H1 (cell line): ENCODE data around the gene HDAC7. TPM values are rescaled to one million over a fixed set of nuclear protein-coding genes. Genes with fewer than 3 reads are reported as not detected.
A peak's percentile ranks its signal among the peaks of the same experiment; 100 is the strongest.

Source experiments
- CTCF ChIA-PET: fragments of 300-600 bp; sonication (Branson Sonifier 250); formaldehyde crosslinking; loops from one replicate; lab custom pipeline; 2021; ENCODE audit not compliant: partially characterized antibody; lab: Charles Lee
- POLR2A ChIA-PET: fragments of 300-600 bp; sonication (Branson Sonifier 250); formaldehyde crosslinking; loops from one replicate; lab custom pipeline; 2021; ENCODE audit warnings: inconsistent platforms; ENCODE audit not compliant: partially characterized antibody; lab: Charles Lee
- DNase-seq, 2 experiments: peaks; one replicate each; pipeline versions ENCODE4 v3.0.0 to v3.0.0-alpha.2; 2010 to 2022; ENCODE audit warnings: low spot score in 2 of 2, low read depth in 1 of 2, mixed read lengths in 1 of 2
- FAIRE-seq: peaks from 2 replicates; lab custom pipeline; 2011; peaks lifted over from hg19 to GRCh38; lab: Jason Lieb, UNC
- H2AFZ ChIP-seq: 2 replicates; pipeline ENCODE4 v1.8.1; 2012; ENCODE audit warnings: low read length, inconsistent platforms
- H2AK5ac ChIP-seq: 2 replicates; pipeline ENCODE4 v1.6.1; 2013; ENCODE audit warnings: low read depth, low read length
- H2BK120ac ChIP-seq: replicated peaks from 2 replicates; pipeline ENCODE3; 2013; ENCODE audit warnings: low read depth, low read length, inconsistent platforms
- H2BK12ac ChIP-seq: 2 replicates; pipeline ENCODE4 v1.6.1; 2013; ENCODE audit warnings: low read depth, low read length
- H2BK15ac ChIP-seq: 2 replicates; pipeline ENCODE4 v1.6.1; 2013; ENCODE audit warnings: low read length
- H2BK20ac ChIP-seq: 2 replicates; pipeline ENCODE4 v1.6.1; 2013; ENCODE audit warnings: low read length
- H2BK5ac ChIP-seq: 2 replicates; pipeline ENCODE4 v1.6.1; 2013; ENCODE audit warnings: low read depth, low read length
- H3K14ac ChIP-seq: 2 replicates; pipeline ENCODE4 v1.6.1; 2013; ENCODE audit warnings: inconsistent platforms; ENCODE audit not compliant: insufficient read length
- H3K18ac ChIP-seq: 2 replicates; pipeline ENCODE4 v1.6.1; 2013; ENCODE audit warnings: low read length; ENCODE audit errors: extremely low read depth
- H3K23ac ChIP-seq: 2 replicates; pipeline ENCODE4 v1.6.1; 2013; ENCODE audit warnings: inconsistent platforms; ENCODE audit not compliant: insufficient read length
- H3K23me2 ChIP-seq: 2 replicates; pipeline ENCODE4 v1.6.1; 2013; ENCODE audit warnings: low read depth, low read length
- H3K27ac ChIP-seq: 2 replicates; pipeline ENCODE4 v1.6.1; 2011; ENCODE audit warnings: low read depth, low read length, inconsistent platforms
- H3K27me3 ChIP-seq, 4 experiments: replicated peaks in 1 of 4; 1 replicate in 1 of 4; 2 replicates in 3 of 4; pipeline versions ENCODE4 v1.6.1 to v1.8.1; 2011 to 2013; ENCODE audit warnings: low read length in 3 of 4, mild to moderate bottlenecking in 3 of 4, inconsistent platforms in 2 of 4, mixed read lengths in 2 of 4, moderate library complexity in 1 of 4; ENCODE audit not compliant: control insufficient read depth in 3 of 4, insufficient read depth in 3 of 4; ENCODE audit errors: extremely low read depth in 1 of 4
- H3K36me3 ChIP-seq, 4 experiments: 2 replicates each; pipeline versions ENCODE4 v1.6.1 to v1.8.1; 2011 to 2013; ENCODE audit warnings: mild to moderate bottlenecking in 4 of 4, low read length in 3 of 4, moderate library complexity in 2 of 4, control low read depth in 1 of 4, inconsistent platforms in 1 of 4; ENCODE audit not compliant: insufficient read depth in 4 of 4, control insufficient read depth in 2 of 4
- H3K4ac ChIP-seq: replicated peaks from 2 replicates; pipeline ENCODE3; 2013; ENCODE audit warnings: low read length, low read depth, mixed read lengths, inconsistent platforms; ENCODE audit not compliant: insufficient read length
- H3K4me1 ChIP-seq, 4 experiments: replicated peaks in 1 of 4; 1 replicate in 1 of 4; 2 replicates in 3 of 4; pipeline versions ENCODE4 v1.6.1 to v1.8.1; 2011 to 2013; ENCODE audit warnings: low read length in 3 of 4, inconsistent platforms in 2 of 4, mixed read lengths in 1 of 4; ENCODE audit not compliant: insufficient read depth in 4 of 4, control insufficient read depth in 3 of 4
- H3K4me2 ChIP-seq, 2 experiments: 2 replicates each; pipeline versions ENCODE4 v1.6.1 to v1.8.1; 2011 to 2013; ENCODE audit warnings: low read depth in 2 of 2, low read length in 2 of 2, control low read depth in 1 of 2, inconsistent platforms in 1 of 2, mild to moderate bottlenecking in 1 of 2; ENCODE audit not compliant: insufficient read depth in 1 of 2
- H3K4me3 ChIP-seq, 4 experiments: fragments of 200-600, 300-600 bp in 1 of 4; sonication (generic), shearing (Covaris generic), sonication (Bioruptor Twin) in 1 of 4; 2 replicates each; pipeline versions ENCODE4 v1.5.1 to v1.8.1; 2011 to 2016; ENCODE audit warnings: low read length in 4 of 4, low read depth in 3 of 4, control low read depth in 2 of 4, inconsistent platforms in 2 of 4, mild to moderate bottlenecking in 2 of 4, mixed read lengths in 1 of 4, moderate library complexity in 1 of 4; ENCODE audit not compliant: insufficient read depth in 2 of 4; ENCODE audit errors: extremely low read depth in 1 of 4
- H3K56ac ChIP-seq: replicated peaks from 2 replicates; pipeline ENCODE3; 2013; ENCODE audit warnings: low read depth, mild to moderate bottlenecking, mixed read lengths, low read length, inconsistent platforms; ENCODE audit not compliant: insufficient read length
- H3K79me1 ChIP-seq: 2 replicates; pipeline ENCODE4 v1.6.1; 2013; ENCODE audit warnings: low read depth, low read length, control low read depth
- H3K79me2 ChIP-seq, 2 experiments: 2 replicates each; pipeline versions ENCODE4 v1.6.1 to v1.8.1; 2012 to 2013; ENCODE audit warnings: low read length in 2 of 2, mild to moderate bottlenecking in 2 of 2, inconsistent platforms in 1 of 2; ENCODE audit not compliant: insufficient read depth in 2 of 2, control insufficient read depth in 1 of 2
- H3K9ac ChIP-seq, 4 experiments: replicated peaks in 1 of 4; 1 replicate in 1 of 4; 2 replicates in 3 of 4; pipeline versions ENCODE4 v1.6.1 to v1.8.1; 2011 to 2013; ENCODE audit warnings: low read depth in 3 of 4, low read length in 3 of 4, control low read depth in 2 of 4, mild to moderate bottlenecking in 2 of 4, moderate library complexity in 2 of 4, inconsistent platforms in 1 of 4; ENCODE audit errors: extremely low read depth in 1 of 4
- H3K9me3 ChIP-seq, 2 experiments: 2 replicates each; pipeline versions ENCODE4 v1.6.1 to v1.8.1; 2012 to 2013; ENCODE audit warnings: mild to moderate bottlenecking in 2 of 2, moderate library complexity in 2 of 2, control low read depth in 1 of 2, inconsistent platforms in 1 of 2, low read depth in 1 of 2, low read length in 1 of 2, mixed read lengths in 1 of 2; ENCODE audit not compliant: insufficient read depth in 2 of 2
- H4K20me1 ChIP-seq, 2 experiments: replicated peaks in 1 of 2; 2 replicates each; pipeline versions ENCODE3 to v1.8.1; 2011 to 2013; ENCODE audit warnings: inconsistent platforms in 2 of 2, low read length in 2 of 2, mild to moderate bottlenecking in 1 of 2; ENCODE audit not compliant: insufficient read depth in 2 of 2, control insufficient read depth in 1 of 2
- H4K5ac ChIP-seq: 2 replicates; pipeline ENCODE4 v1.6.1; 2013; ENCODE audit warnings: low read length, low read depth, mixed read lengths, inconsistent platforms; ENCODE audit not compliant: insufficient read length
- H4K8ac ChIP-seq: 2 replicates; pipeline ENCODE4 v1.8.0; 2013; ENCODE audit warnings: mild to moderate bottlenecking, moderate library complexity, low read length, inconsistent platforms; ENCODE audit not compliant: insufficient read depth; ENCODE audit errors: extremely low read depth
- H4K91ac ChIP-seq: replicated peaks from 2 replicates; pipeline ENCODE3; 2013; ENCODE audit warnings: low read length, mixed read lengths, inconsistent platforms; ENCODE audit not compliant: insufficient read length
- ASH2L ChIP-seq: fragments of 200-600, 300-600 bp; sonication (generic); IDR thresholded peaks from one replicate; pipeline ENCODE4 v1.7.1; 2017; ENCODE audit warnings: low read length
- CHD1 ChIP-seq: IDR thresholded peaks from 2 replicates; pipeline ENCODE4 v1.6.1; 2012; ENCODE audit warnings: low read depth, low read length, improper control_type of control experiment
- CHD2 ChIP-seq: IDR thresholded peaks from 2 replicates; pipeline ENCODE4 v1.6.1; 2012; ENCODE audit warnings: low read length, improper control_type of control experiment
- EGR1 ChIP-seq: IDR thresholded peaks from 2 replicates; pipeline ENCODE4 v1.6.1; 2011; ENCODE audit warnings: low read depth, low read length, borderline replicate concordance
- GTF2F1 ChIP-seq: IDR thresholded peaks from 2 replicates; pipeline ENCODE4 v1.6.1; 2012; ENCODE audit warnings: low read depth, low read length, improper control_type of control experiment, borderline replicate concordance
- HDAC2 ChIP-seq, 2 experiments: fragments of 300-600 bp in 1 of 2; sonication (generic) in 1 of 2; IDR thresholded peaks; 2 replicates each; pipeline ENCODE4 v1.6.1; 2011 to 2012; ENCODE audit warnings: low read depth in 2 of 2, low read length in 2 of 2, mild to moderate bottlenecking in 2 of 2, moderate library complexity in 2 of 2, borderline replicate concordance in 1 of 2, inconsistent platforms in 1 of 2
- SAP30 ChIP-seq: fragments of 300-600 bp; sonication (generic); IDR thresholded peaks from 2 replicates; pipeline ENCODE4 v1.7.1; 2012; ENCODE audit warnings: low read length, moderate library complexity, mild to moderate bottlenecking, inconsistent platforms; ENCODE audit not compliant: insufficient read depth, insufficient replicate concordance
- SP4 ChIP-seq: IDR thresholded peaks from 2 replicates; pipeline ENCODE4 v1.6.1; 2012; ENCODE audit warnings: low read length, inconsistent platforms
- SUZ12 ChIP-seq: fragments of 200-600 bp; sonication (generic); IDR thresholded peaks from 2 replicates; pipeline ENCODE4 v1.6.1; 2012; ENCODE audit warnings: mild to moderate bottlenecking, inconsistent platforms, low read length, moderate library complexity, mixed read lengths
- TCF12 ChIP-seq: IDR thresholded peaks from 2 replicates; pipeline ENCODE4 v1.6.1; 2011; ENCODE audit warnings: low read depth, mild to moderate bottlenecking, low read length
- TEAD4 ChIP-seq: IDR thresholded peaks from 2 replicates; pipeline ENCODE4 v1.6.1; 2012; ENCODE audit warnings: low read depth, low read length, inconsistent platforms, mixed read lengths
- USF2 ChIP-seq: IDR thresholded peaks from 2 replicates; pipeline ENCODE4 v1.6.1; 2011; ENCODE audit warnings: low read length, improper control_type of control experiment
- WGBS, 2 experiments: shearing (Covaris generic) in 1 of 2; methylation state at CpG; one replicate each; pipeline versions ENCODE4 v1.1.6 to v1.1.7; 2013 to 2015; ENCODE audit warnings: low lambda C conversion rate in 2 of 2, mixed read lengths in 2 of 2, inconsistent platforms in 1 of 2, low coverage in 1 of 2, missing lambda C conversion rate in 1 of 2; ENCODE audit not compliant: insufficient replicate concordance in 2 of 2, insufficient coverage in 1 of 2, insufficient read length in 1 of 2; ENCODE audit errors: extremely low coverage in 1 of 2, missing lambda C conversion rate in 1 of 2; 5-methylcytosine and 5-hydroxymethylcytosine counted together
- polyA plus RNA-seq, 7 experiments: library from polyadenylated mRNA; depleted of rRNA in 3 of 7; stranded (reverse) in 5 of 7; unstranded in 2 of 7; fragments of >200 nt in 5 of 7; fragments of 200-250 nt in 2 of 7; gene quantifications; 1 replicate in 5 of 7; 2 replicates in 1 of 7; 4 replicates in 1 of 7; pipeline versions ENCODE4 v1.2.1 to v1.2.3, GENCODE V29; 2011 to 2013; ENCODE audit warnings: missing spikeins in 2 of 7, mixed read lengths in 2 of 7
- total RNA-seq: library from RNA; stranded (reverse); fragmentation: NEBNext Ultra II Directional; extraction: Animal tissue kit (Norgen Biotek cat#: 25700); gene quantifications from 2 replicates; pipeline ENCODE4 v1.2.1, GENCODE V29; 2021

HDAC7 gene
- total and polyA plus RNA-seq, 2 of the 8 experiments (the other 6 are each of a cell fraction or from before 2014, with no cell fraction given): 25.5 to 84.9 TPM

DNA sequence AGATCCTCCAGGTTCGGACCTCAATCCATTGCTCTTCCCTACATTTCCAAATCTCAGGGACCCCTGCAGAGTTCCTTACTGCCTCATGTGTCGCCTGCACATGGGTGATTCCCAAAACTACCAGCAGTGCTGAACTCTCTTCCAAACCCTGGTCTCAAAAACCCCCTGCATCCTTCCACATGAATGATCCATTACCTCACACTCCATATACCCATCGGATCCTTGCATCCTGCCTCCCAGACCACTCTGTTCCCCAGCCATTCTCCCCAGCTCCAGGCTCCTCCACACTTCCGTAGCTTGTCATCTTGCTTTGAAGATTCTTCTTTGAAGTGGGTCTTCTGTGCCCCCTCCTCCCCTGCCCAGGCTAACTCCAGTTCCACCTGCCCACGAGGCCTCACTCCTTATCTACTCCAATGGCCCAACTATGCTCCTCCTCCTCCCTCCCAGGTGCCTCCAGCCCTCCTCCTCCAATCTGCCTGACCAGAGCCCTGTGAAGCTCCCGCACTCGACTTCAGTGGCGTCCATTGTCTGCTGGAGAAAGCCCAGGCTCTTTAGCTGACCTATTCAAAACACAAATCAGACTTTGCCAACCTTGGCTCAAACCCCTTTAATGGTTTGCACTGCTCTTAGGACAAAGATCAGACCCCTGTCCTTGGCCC, 74.8 kb downstream of the HDAC7 start:
- H3K56ac ChIP-seq: no peak overlapping the region
- H2BK5ac ChIP-seq: peak overlapping the region; percentile 24; the same call in 1 of the 2 replicates
- no peak overlapping the region for H3K18ac ChIP-seq
- H3K27ac ChIP-seq: no peak overlapping the region
- no peak overlapping the region; the same call in 1 of the 2 replicates for H2BK20ac ChIP-seq
- H3K23ac ChIP-seq: no peak overlapping the region
- H4K8ac ChIP-seq: no peak overlapping the region
- WGBS, 2 experiments: 87% methylated on average over 8 of the region's 8 CpGs; no CpG with 5 or more reads in 1 of the 2 experiments
- no peak overlapping the region for H4K5ac ChIP-seq
- 0 out of 2 replicates have a peak overlapping the region, but pooled peaks have one; percentile 27 for H2BK12ac ChIP-seq
- H3K79me1 ChIP-seq: no peaks in the 10 kb centered on the region
- H2AK5ac ChIP-seq: no peak overlapping the region; the same call in 1 of the 2 replicates
- no peak overlapping the region for H3K9ac ChIP-seq
- FAIRE-seq (no peak), DNase-seq (no peak)
- no peaks in the 10 kb centered on the region for H3K79me2 ChIP-seq
- no peaks in the 10 kb centered on the region; the same call in 1 of the 2 replicates for H3K23me2 ChIP-seq
- H3K4ac ChIP-seq: no peak overlapping the region
- peaks cover 0 to 10% (median 2%) of the 10 kb centered on the region in 4 experiments; a peak in 4 of 7 replicates for H3K4me1 ChIP-seq
- H2BK15ac ChIP-seq: no peak overlapping the region
- H3K9me3 ChIP-seq: no peaks in the 10 kb centered on the region
- no peak overlapping the region for H3K14ac ChIP-seq
- CTCF ChIA-PET: interaction anchor here (1.3 to 64.6 kb wide), 13 partner anchors 7 to 184 kb away, joined by 3 to 2442 read pairs (median 35); partner anchors contain the start of genes ENDOU, HDAC7, RAPGEF3 and SLC48A1
- no peak overlapping the region for H3K4me3 ChIP-seq
- POLR2A ChIA-PET: interaction anchor here (0.9 to 7.4 kb wide), 5 partner anchors 11 to 36 kb away, joined by 4 to 79 read pairs (median 22); partner anchors contain the start of genes RAPGEF3 and SLC48A1
- H3K27me3 ChIP-seq: no peaks in the 10 kb centered on the region
- no peak overlapping the region for H2BK120ac ChIP-seq
- H4K91ac ChIP-seq: no peak overlapping the region
- no peaks in the 10 kb centered on the region for H4K20me1 ChIP-seq
- no peaks in the 10 kb centered on the region for H3K36me3 ChIP-seq
- no peak overlapping the region for H3K4me2 ChIP-seq
- no peak overlapping the region for H2AFZ ChIP-seq
- no peak for TF ChIP-seq HDAC2 (IDR thresholded peaks at IDR 0.05; ENCODE audit: borderline replicate concordance in 1 of 2, low read depth in 2 of 2, low read length in 2 of 2)
- no peak for TF ChIP-seq SUZ12
- no peak for TF ChIP-seq ASH2L
- TF ChIP-seq TCF12: no peak
- TF ChIP-seq TEAD4: no peak
- no peak for TF ChIP-seq CHD2
- TF ChIP-seq CHD1: no peak
- TF ChIP-seq USF2: no peak
- no peak for TF ChIP-seq SAP30
- no peak for TF ChIP-seq EGR1
- no peak for TF ChIP-seq GTF2F1
- TF ChIP-seq SP4: no peak
- TF ChIP-seq, all 59 proteins: peak for 0
